Progenitor cell of endocrine pancreas (in vitro differentiated cells): ENCODE measurements around the gene SCLT1. TPM values are rescaled to one million over a fixed set of nuclear protein-coding genes. Genes with fewer than 3 reads are reported as not detected.

Source experiments
- DNase-seq: peaks from one replicate; pipeline ENCODE4 v3.0.0; 2021; ENCODE audit warnings: low spot score; ENCODE audit not compliant: unreplicated experiment
- H3K27ac Mint-ChIP-seq: 2 replicates; pipeline ENCODE4 v1.8.0; 2021; ENCODE audit warnings: mild to moderate bottlenecking, moderate library complexity, mixed read lengths
- H3K27me3 Mint-ChIP-seq: 2 replicates; pipeline ENCODE4 v1.8.0; 2021; ENCODE audit warnings: mixed read lengths
- H3K36me3 Mint-ChIP-seq: 2 replicates; pipeline ENCODE4 v1.8.0; 2022; ENCODE audit warnings: mixed read lengths; ENCODE audit not compliant: insufficient read depth
- H3K4me1 Mint-ChIP-seq: 2 replicates; pipeline ENCODE4 v1.8.0; 2021; ENCODE audit warnings: low read depth, mixed read lengths
- H3K4me3 Mint-ChIP-seq: 2 replicates; pipeline ENCODE4 v1.8.0; 2021; ENCODE audit warnings: low read depth, mild to moderate bottlenecking, moderate library complexity, mixed read lengths
- H3K9me3 Mint-ChIP-seq: 2 replicates; pipeline ENCODE4 v1.8.0; 2021; ENCODE audit warnings: low read depth, mixed read lengths
- total RNA-seq: library from RNA; stranded (reverse); gene quantifications from 2 replicates; pipeline ENCODE4 v1.2.1, GENCODE V29; 2021
- TF ChIP-seq, protein P1 (sequence below): fragments of 200-600 bp; sonication (generic); IDR thresholded peaks from one replicate; pipeline ENCODE4 v1.5.0; 2021; ENCODE audit warnings: antibody characterized with exemption, mild to moderate bottlenecking; ENCODE audit not compliant: unreplicated experiment

The SCLT1 gene
- total RNA-seq, 1 donor from 2014 or later = 16.1 TPM

- no peaks in the 10 kb centered on the region for H3K4me1 Mint-ChIP-seq
- H3K27me3 Mint-ChIP-seq = no peaks in the 10 kb centered on the region
- no peak overlapping the region for H3K4me3 Mint-ChIP-seq
- TF ChIP-seq, protein P1, sequence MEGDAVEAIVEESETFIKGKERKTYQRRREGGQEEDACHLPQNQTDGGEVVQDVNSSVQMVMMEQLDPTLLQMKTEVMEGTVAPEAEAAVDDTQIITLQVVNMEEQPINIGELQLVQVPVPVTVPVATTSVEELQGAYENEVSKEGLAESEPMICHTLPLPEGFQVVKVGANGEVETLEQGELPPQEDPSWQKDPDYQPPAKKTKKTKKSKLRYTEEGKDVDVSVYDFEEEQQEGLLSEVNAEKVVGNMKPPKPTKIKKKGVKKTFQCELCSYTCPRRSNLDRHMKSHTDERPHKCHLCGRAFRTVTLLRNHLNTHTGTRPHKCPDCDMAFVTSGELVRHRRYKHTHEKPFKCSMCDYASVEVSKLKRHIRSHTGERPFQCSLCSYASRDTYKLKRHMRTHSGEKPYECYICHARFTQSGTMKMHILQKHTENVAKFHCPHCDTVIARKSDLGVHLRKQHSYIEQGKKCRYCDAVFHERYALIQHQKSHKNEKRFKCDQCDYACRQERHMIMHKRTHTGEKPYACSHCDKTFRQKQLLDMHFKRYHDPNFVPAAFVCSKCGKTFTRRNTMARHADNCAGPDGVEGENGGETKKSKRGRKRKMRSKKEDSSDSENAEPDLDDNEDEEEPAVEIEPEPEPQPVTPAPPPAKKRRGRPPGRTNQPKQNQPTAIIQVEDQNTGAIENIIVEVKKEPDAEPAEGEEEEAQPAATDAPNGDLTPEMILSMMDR = no peak
- H3K36me3 Mint-ChIP-seq = peaks cover 4% of the 10 kb centered on the region
- no peaks in the 10 kb centered on the region for H3K9me3 Mint-ChIP-seq
- H3K27ac Mint-ChIP-seq = no peak overlapping the region
- DNase-seq = no peak
Observed at GRCh38 chr4:128951316-128951715, 142.0 kb downstream of the SCLT1 start.

DNA sequence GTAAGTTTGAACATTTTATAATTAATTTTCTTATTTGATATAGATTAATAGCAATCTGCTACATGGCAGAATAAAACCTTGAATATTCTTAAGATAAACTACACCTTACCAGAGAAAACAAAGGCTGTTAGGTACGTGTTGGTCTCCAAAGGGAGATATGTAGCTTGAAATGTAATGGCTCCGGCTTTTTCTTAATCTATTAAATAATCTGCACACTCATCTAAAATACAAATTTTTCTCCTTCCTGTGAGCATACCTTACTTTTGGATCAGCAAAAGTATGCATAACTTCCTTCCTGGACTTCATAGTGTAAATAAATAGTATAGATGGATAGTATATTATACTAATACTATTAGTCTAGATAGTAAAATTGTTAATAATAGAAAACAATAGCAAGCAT, 142.5 kb downstream of the SCLT1 start:
- TF ChIP-seq, protein P1 = no peak
- peaks cover 5% of the 10 kb centered on the region for H3K36me3 Mint-ChIP-seq
- H3K27me3 Mint-ChIP-seq = no peaks in the 10 kb centered on the region
- H3K4me3 Mint-ChIP-seq = no peak overlapping the region
- H3K4me1 Mint-ChIP-seq = no peaks in the 10 kb centered on the region
- no peak for DNase-seq
- H3K27ac Mint-ChIP-seq = no peak overlapping the region
- no peaks in the 10 kb centered on the region for H3K9me3 Mint-ChIP-seq

DNA sequence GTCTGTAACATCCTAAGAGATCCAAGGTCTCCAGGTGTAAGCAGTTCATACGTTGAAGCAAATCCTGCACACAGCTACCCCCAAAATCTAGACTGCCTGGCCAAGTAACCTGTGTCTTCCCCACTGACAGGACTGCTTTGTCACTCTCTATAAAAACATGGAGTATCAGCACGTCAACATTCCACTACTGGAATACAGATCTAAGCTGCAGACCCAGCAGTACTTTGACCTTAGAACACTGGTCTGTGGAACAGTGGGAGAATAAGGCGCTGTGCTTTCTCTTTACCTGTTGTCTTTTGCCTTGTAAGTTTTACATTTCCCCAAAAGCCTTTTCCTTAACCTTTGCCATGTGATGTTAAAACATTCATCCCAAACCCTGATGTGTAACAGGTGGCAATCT, 146.4 kb downstream of the SCLT1 start:
- peaks cover 2% of the 10 kb centered on the region for H3K4me1 Mint-ChIP-seq
- no peak overlapping the region for H3K4me3 Mint-ChIP-seq
- TF ChIP-seq, protein P1 = no peak
- no peaks in the 10 kb centered on the region for H3K9me3 Mint-ChIP-seq
- H3K27ac Mint-ChIP-seq = no peak overlapping the region
- DNase-seq = no peak
- H3K36me3 Mint-ChIP-seq = peaks cover 7% of the 10 kb centered on the region
- H3K27me3 Mint-ChIP-seq = no peaks in the 10 kb centered on the region

DNA sequence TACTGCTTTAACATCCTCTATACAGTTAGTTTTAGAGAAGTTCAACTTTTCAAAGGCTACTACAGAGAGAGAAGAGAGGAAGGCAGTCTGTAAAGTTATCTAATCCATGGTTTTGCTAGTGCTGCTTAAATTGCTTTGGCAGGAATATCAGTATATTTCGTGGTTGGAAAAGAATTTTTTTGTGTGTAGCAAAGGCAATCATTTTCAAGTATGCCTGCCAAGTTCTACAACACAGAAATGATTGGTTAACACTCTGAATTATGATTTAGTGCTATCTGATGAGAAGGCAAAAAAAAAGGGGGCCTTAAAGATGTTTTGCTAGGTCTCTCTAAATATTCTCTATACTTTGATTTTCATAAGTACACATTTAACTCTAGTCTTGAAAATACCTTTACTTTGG, 150.7 kb downstream of the SCLT1 start:
- no peak for DNase-seq
- TF ChIP-seq, protein P1 = no peak
- Mint-ChIP-seq H3K4me1 (peaks cover 2% of the 10 kb centered on the region), H3K27me3 (no peaks in the 10 kb centered on the region), H3K9me3 (no peaks in the 10 kb centered on the region), H3K27ac (no peak overlapping the region), H3K36me3 (peaks cover 3% of the 10 kb centered on the region), H3K4me3 (no peak overlapping the region)

DNA sequence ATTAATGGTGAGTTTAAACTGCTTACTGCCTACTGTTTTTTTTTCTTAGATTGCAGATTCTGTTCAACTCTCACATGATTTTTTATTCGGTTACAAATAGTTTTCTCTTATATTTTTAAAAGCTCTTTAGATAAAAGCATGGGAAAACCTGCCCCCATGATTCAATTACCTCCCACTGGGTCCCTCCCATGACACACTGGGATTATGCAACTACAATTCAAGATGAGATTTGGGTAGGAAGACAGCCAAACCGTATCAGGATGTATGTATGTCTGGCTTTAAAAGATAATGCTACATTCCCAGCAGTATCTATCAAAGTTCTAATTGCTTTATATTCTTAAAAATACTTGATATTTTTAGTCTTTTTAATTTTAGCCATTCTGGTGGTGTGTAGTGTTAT, 152.4 kb downstream of the SCLT1 start:
- Mint-ChIP-seq H3K4me3 (no peak overlapping the region), H3K27ac (no peak overlapping the region), H3K27me3 (no peaks in the 10 kb centered on the region), H3K9me3 (no peaks in the 10 kb centered on the region), H3K4me1 (peaks cover 2% of the 10 kb centered on the region), H3K36me3 (peaks cover 5% of the 10 kb centered on the region)
- TF ChIP-seq, protein P1 = no peak
- DNase-seq = no peak

- Mint-ChIP-seq H3K4me1 (no peaks in the 10 kb centered on the region), H3K27me3 (no peaks in the 10 kb centered on the region), H3K9me3 (peaks cover 5% of the 10 kb centered on the region), H3K36me3 (peaks cover 7% of the 10 kb centered on the region), H3K27ac (no peak overlapping the region), H3K4me3 (no peak overlapping the region)
- no peak for DNase-seq
- TF ChIP-seq, protein P1 = no peak
Observed at GRCh38 chr4:128930051-128930450, 163.3 kb downstream of the SCLT1 start.
